OCI-LY7 (cell line): ENCODE measurements around the gene MUC20. TPM values are rescaled to one million over a fixed set of nuclear protein-coding genes. Genes with fewer than 3 reads are reported as not detected.
"Not testable (repeated sequence)": the region's sequence is repeated elsewhere in the genome, so short reads cannot be mapped to it uniquely, and the experiment has no call there.

ENCODE experiments used
- Bru-seq: library from RNA; stranded (reverse); fragments of 400-500 nt; gene quantifications from one replicate; lab custom pipeline; 2021; lab: Mats Ljungman, UMichigan
- BruChase-seq, 2 experiments: library from RNA; stranded (reverse); fragments of 400-500 nt; gene quantifications; one replicate each; lab custom pipeline; 2021; lab: Mats Ljungman, UMichigan
- BruUV-seq: library from RNA; stranded (reverse); fragments of 400-500 nt; replicated peaks from 2 replicates; lab custom pipeline; 2021; lab: Mats Ljungman, UMichigan
- CTCF ChIA-PET: fragments of 300-600 bp; sonication (Branson Sonifier 250); formaldehyde crosslinking; loops from one replicate; lab custom pipeline; 2022; ENCODE audit warnings: antibody characterized with exemption; ENCODE audit not compliant: unreplicated experiment; lab: Charles Lee
- POLR2A ChIA-PET: fragments of 300-600 bp; sonication (Branson Sonifier 250); formaldehyde crosslinking; loops from one replicate; lab custom pipeline; 2022; ENCODE audit warnings: antibody characterized with exemption; lab: Charles Lee
- DNase-seq: peaks from one replicate; pipeline ENCODE4 v3.0.0-alpha.2; 2015; ENCODE audit warnings: low spot score
- H2AFZ ChIP-seq: fragments of 200-600 bp; sonication (generic), shearing (Covaris generic); 2 replicates; pipeline ENCODE4 v1.6.1; 2014; ENCODE audit warnings: mild to moderate bottlenecking, antibody characterized with exemption, low read length, moderate library complexity
- H3K27ac ChIP-seq: fragments of 200-600 bp; sonication (generic); 2 replicates; pipeline ENCODE4 v1.5.1; 2014; ENCODE audit warnings: mixed run types, low read depth, mild to moderate bottlenecking, moderate library complexity, low read length, inconsistent platforms; ENCODE audit not compliant: poor library complexity, severe bottlenecking
- H3K36me3 ChIP-seq: fragments of 200-600 bp; sonication (generic); 2 replicates; pipeline ENCODE4 v1.6.1; 2014; ENCODE audit warnings: mild to moderate bottlenecking, antibody characterized with exemption, low read length, moderate library complexity, mixed read lengths; ENCODE audit not compliant: insufficient read depth
- H3K4me1 ChIP-seq: fragments of 200-600 bp; sonication (generic); 2 replicates; pipeline ENCODE4 v1.5.1; 2014; ENCODE audit warnings: mild to moderate bottlenecking, low read length; ENCODE audit not compliant: insufficient read depth, poor library complexity, severe bottlenecking
- H3K4me2 ChIP-seq: fragments of 200-600 bp; sonication (generic); 2 replicates; pipeline ENCODE4 v1.6.1; 2014; ENCODE audit warnings: mild to moderate bottlenecking, low read length
- H3K4me3 ChIP-seq: fragments of 200-600 bp; sonication (generic); 2 replicates; pipeline ENCODE4 v1.5.1; 2014; ENCODE audit warnings: mild to moderate bottlenecking, low read depth, low read length; ENCODE audit not compliant: poor library complexity, severe bottlenecking
- H3K79me2 ChIP-seq: fragments of 200-600 bp; sonication (generic); 2 replicates; pipeline ENCODE4 v1.6.1; 2016; ENCODE audit warnings: low read depth, mild to moderate bottlenecking, low read length, moderate library complexity, mixed read lengths; ENCODE audit not compliant: insufficient read depth
- H3K9me2 ChIP-seq: fragments of 200-600 bp; sonication (generic); 2 replicates; pipeline ENCODE4 v1.6.1; 2016; ENCODE audit warnings: mild to moderate bottlenecking, low read length, mixed read lengths; ENCODE audit not compliant: insufficient read depth
- H3K9me3 ChIP-seq: fragments of 200-600 bp; sonication (generic); 2 replicates; pipeline ENCODE4 v1.6.1; 2014; ENCODE audit warnings: mild to moderate bottlenecking, mixed run types, low read length, mixed read lengths
- H4K20me1 ChIP-seq: fragments of 200-600 bp; sonication (generic); 2 replicates; pipeline ENCODE4 v1.6.1; 2014; ENCODE audit warnings: mild to moderate bottlenecking, antibody characterized with exemption, low read length, moderate library complexity, mixed read lengths; ENCODE audit not compliant: insufficient read depth
- intact Hi-C: fragments of 100-400 bp; cut with micrococcal nuclease; formaldehyde crosslinking; loops from one replicate; pipeline ENCODE4 v1.10.0; 2022; ENCODE audit not compliant: unreplicated experiment
- long read RNA-seq: library from polyadenylated mRNA; stranded (forward); transcript quantifications from one replicate; pipeline ENCODE4 v2.0.0, GENCODE V29; 2022
- total RNA-seq, 2 experiments: library from RNA; depleted of rRNA in 1 of 2; stranded (reverse); fragments of >200 nt in 1 of 2; shearing (Covaris generic) in 1 of 2; gene quantifications; 2 replicates each; pipeline ENCODE4 v1.2.3, GENCODE V29; 2014 to 2022

MUC20 gene
- 1.1 TPM in 1 of 2 replicates, not detected in the other for total RNA-seq (2014; rRNA removed; shearing (Covaris generic))
- total RNA-seq (2022), result 0.40 and 0.72 TPM in 2 replicates
- Bru-seq, nascent RNA, result percentile 16 among the genes with signal in this experiment
- BruChase-seq, experiment 1, labeled RNA remaining after a 6-hour chase, result percentile 36 among the genes with signal in this experiment
- percentile 32 among the genes with signal in this experiment for BruChase-seq, experiment 2, labeled RNA remaining after a 2-hour chase
- long read RNA-seq, result 0 reads

- H3K27ac ChIP-seq, H3K4me1 ChIP-seq, CTCF ChIA-PET, DNase-seq, H3K9me2 ChIP-seq, H4K20me1 ChIP-seq, H2AFZ ChIP-seq, BruUV-seq, H3K9me3 ChIP-seq, H3K36me3 ChIP-seq, H3K79me2 ChIP-seq: not testable (repeated sequence)
- Histone ChIP-seq H3K4me3 (peak within 1 kb of the TSS; percentile 52), H3K4me2 (peak within 1 kb of the TSS; percentile 31; the same call in 1 of the 2 replicates)
- intact Hi-C loops, result loop anchor here (5.0 kb wide), 1 partner anchor 109 kb away; no protein-coding TSS in a partner anchor
- POLR2A ChIA-PET, result interaction anchor here (0.6 kb wide), 1 partner anchor 20 kb away, joined by 4 read pairs; no protein-coding TSS in a partner anchor
Observed at GRCh38 chr3:195720831-195721506, at the start of gene MUC20. TSS of gene MUC20 (plus strand) at chr3:195720978. CDS start at chr3:195721008, 30 bp downstream.

- H2AFZ ChIP-seq, H3K4me2 ChIP-seq, H3K9me2 ChIP-seq, H3K4me3 ChIP-seq, intact Hi-C loops, DNase-seq, POLR2A ChIA-PET, H4K20me1 ChIP-seq, H3K36me3 ChIP-seq, CTCF ChIA-PET, H3K27ac ChIP-seq, BruUV-seq, H3K79me2 ChIP-seq, H3K4me1 ChIP-seq, H3K9me3 ChIP-seq: not testable (repeated sequence)
Observed at GRCh38 chr3:195671283-195671682, 49.5 kb upstream of the MUC20 start.

DNA sequence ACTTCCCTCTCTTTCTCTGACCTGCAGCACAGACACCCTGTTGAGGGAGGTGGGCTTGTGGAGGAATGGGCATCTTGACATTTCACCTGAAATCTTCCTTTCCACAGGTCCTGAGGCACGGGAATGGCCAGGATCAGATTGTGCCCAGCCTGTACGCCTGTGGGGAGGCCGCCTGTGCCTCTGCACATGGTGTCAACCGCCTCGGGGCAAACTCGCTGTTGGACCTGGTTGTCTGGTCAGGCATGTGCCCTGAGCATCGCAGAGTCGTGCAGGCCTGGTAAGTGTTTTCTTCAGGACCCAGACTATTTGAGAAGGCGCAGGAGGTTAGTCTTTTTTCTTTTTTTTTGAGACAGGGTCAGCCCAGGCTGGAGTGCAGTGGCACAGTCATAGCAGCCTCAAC is 47.1 kb upstream of the MUC20 start:
- CTCF ChIA-PET, H4K20me1 ChIP-seq, intact Hi-C loops, DNase-seq, H3K4me3 ChIP-seq, H3K79me2 ChIP-seq, H3K9me3 ChIP-seq, H3K9me2 ChIP-seq, H2AFZ ChIP-seq, H3K36me3 ChIP-seq, H3K4me1 ChIP-seq, H3K4me2 ChIP-seq, H3K27ac ChIP-seq, BruUV-seq, POLR2A ChIA-PET: not testable (repeated sequence)

GRCh38 chr3:195678391-195679015 is 42.3 kb upstream of the MUC20 start:
- H3K27ac ChIP-seq, result not testable (repeated sequence)

GRCh38 chr3:195680690-195681089 is 40.1 kb upstream of the MUC20 start:
- H3K4me3 ChIP-seq, intact Hi-C loops, H3K9me3 ChIP-seq, DNase-seq, H3K9me2 ChIP-seq, H3K27ac ChIP-seq, H4K20me1 ChIP-seq, H3K4me2 ChIP-seq, POLR2A ChIA-PET, BruUV-seq, H3K79me2 ChIP-seq, CTCF ChIA-PET, H2AFZ ChIP-seq: not testable (repeated sequence)
- Histone ChIP-seq H3K4me1 (peaks cover 12% of the 10 kb centered on the region), H3K36me3 (peaks cover 20% of the 10 kb centered on the region)

More at GRCh38 chr3:195678391-195679015, 42.3 kb upstream of the MUC20 start:
- CTCF ChIA-PET, DNase-seq, H3K9me2 ChIP-seq, H3K4me3 ChIP-seq, H3K9me3 ChIP-seq, H3K4me1 ChIP-seq, BruUV-seq, H3K4me2 ChIP-seq, H2AFZ ChIP-seq, H4K20me1 ChIP-seq, intact Hi-C loops, H3K79me2 ChIP-seq, POLR2A ChIA-PET: not testable (repeated sequence)
- peaks cover 15% of the 10 kb centered on the region for H3K36me3 ChIP-seq

DNA sequence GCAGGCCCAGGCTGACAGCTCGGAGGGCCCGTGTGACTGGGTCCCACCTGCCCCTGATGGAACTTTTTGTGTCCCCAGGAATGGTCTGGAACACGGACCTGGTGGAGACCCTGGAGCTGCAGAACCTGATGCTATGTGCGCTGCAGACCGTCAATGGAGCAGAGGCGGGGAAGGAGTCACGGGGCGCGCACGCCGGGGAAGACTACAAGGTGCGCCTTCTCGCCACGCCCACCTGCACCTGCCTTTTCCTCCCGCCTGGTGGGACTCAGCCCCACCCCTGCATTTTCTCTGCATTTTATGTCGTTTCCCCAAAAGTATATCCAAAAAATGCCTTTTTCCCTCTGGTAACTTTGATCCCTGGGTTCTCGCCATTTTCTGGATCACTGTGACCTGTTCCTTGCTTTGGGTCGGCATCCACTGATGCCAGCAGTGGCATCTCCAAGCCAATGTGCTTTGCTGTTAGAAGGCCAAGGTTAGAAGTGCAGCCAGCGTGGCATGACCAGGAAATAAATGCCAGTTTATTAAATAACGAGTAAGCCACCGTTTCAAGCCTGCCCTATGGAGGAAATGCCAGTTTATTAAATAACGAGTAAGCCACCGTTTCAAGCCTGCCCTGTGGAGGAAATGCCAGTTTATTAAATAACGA is 39.2 kb upstream of the MUC20 start:
- H3K4me2 ChIP-seq, CTCF ChIA-PET, H3K9me2 ChIP-seq, intact Hi-C loops, DNase-seq, H4K20me1 ChIP-seq, H3K79me2 ChIP-seq, H3K4me3 ChIP-seq, H2AFZ ChIP-seq, BruUV-seq, POLR2A ChIA-PET, H3K27ac ChIP-seq, H3K9me3 ChIP-seq: not testable (repeated sequence)
- Histone ChIP-seq H3K4me1 (peaks cover 12% of the 10 kb centered on the region), H3K36me3 (peaks cover 28% of the 10 kb centered on the region)
